Endothelial cell of umbilical vein (primary cell): Measurements from ENCODE around the gene AIDA. TPM values are rescaled to one million over a fixed set of nuclear protein-coding genes. Genes with fewer than 3 reads are reported as not detected.

Experiments
- BruUV-seq: library from RNA; stranded (reverse); fragments of 400-500 nt; replicated peaks from 2 replicates; lab custom pipeline; 2021; lab: Mats Ljungman, UMichigan
- CTCF ChIA-PET: fragments of 300-600, 350-600 bp; sonication (Branson Sonifier 250); formaldehyde crosslinking; loops from one replicate; lab custom pipeline; 2021; ENCODE audit warnings: antibody characterized with exemption, inconsistent platforms; lab: Charles Lee
- POLR2A ChIA-PET: fragments of 300-600, 350-600 bp; sonication (Branson Sonifier 250); formaldehyde crosslinking; loops from one replicate; lab custom pipeline; 2021; ENCODE audit warnings: antibody characterized with exemption, inconsistent platforms; lab: Charles Lee
- DNase-seq: peaks from one replicate; pipeline ENCODE4 v3.0.0-alpha.2; 2011; ENCODE audit warnings: low read depth, low spot score
- FAIRE-seq: peaks from 2 replicates; lab custom pipeline; 2011; peaks lifted over from hg19 to GRCh38; lab: Jason Lieb, UNC
- H2AFZ ChIP-seq: 2 replicates; pipeline ENCODE4 v1.6.0; 2012; ENCODE audit warnings: low read depth, low read length, control low read depth, inconsistent platforms
- H3K27ac ChIP-seq: 2 replicates; pipeline ENCODE4 v1.5.1; 2011; ENCODE audit warnings: low read depth, mild to moderate bottlenecking, control low read depth, low read length, moderate library complexity; ENCODE audit not compliant: insufficient read depth
- H3K27me3 ChIP-seq, 2 experiments: 2 replicates each; pipeline versions ENCODE4 v1.6.0 to v1.6.1; 2011; ENCODE audit warnings: low read length in 2 of 2, mixed read lengths in 1 of 2; ENCODE audit not compliant: control insufficient read depth in 2 of 2, insufficient read depth in 2 of 2
- H3K36me3 ChIP-seq, 2 experiments: 2 replicates in 1 of 2; 3 replicates in 1 of 2; pipeline ENCODE4 v1.5.1; 2011; ENCODE audit warnings: low read length in 2 of 2, mild to moderate bottlenecking in 1 of 2, moderate library complexity in 1 of 2; ENCODE audit not compliant: control insufficient read depth in 2 of 2, insufficient read depth in 2 of 2; ENCODE audit errors: extremely low read depth in 1 of 2
- H3K4me1 ChIP-seq: 3 replicates; pipeline ENCODE4 v1.5.1; 2011; ENCODE audit warnings: mild to moderate bottlenecking, low read length; ENCODE audit not compliant: control insufficient read depth, insufficient read depth; ENCODE audit errors: extremely low read depth
- H3K4me2 ChIP-seq: 2 replicates; pipeline ENCODE4 v1.6.1; 2011; ENCODE audit warnings: low read length, control low read depth, mixed read lengths; ENCODE audit not compliant: insufficient read depth
- H3K4me3 ChIP-seq, 3 experiments: fragments of 200-600 bp in 1 of 3; sonication (generic), shearing (Covaris generic) in 1 of 3; replicated peaks in 1 of 3; 2 replicates each; pipeline ENCODE4 v1.5.1; 2011 to 2016; ENCODE audit warnings: control low read depth in 3 of 3, low read length in 3 of 3, mild to moderate bottlenecking in 2 of 3, inconsistent platforms in 1 of 3, low read depth in 1 of 3, moderate library complexity in 1 of 3; ENCODE audit not compliant: insufficient read depth in 1 of 3
- H3K79me2 ChIP-seq: 2 replicates; pipeline ENCODE4 v1.6.0; 2012; ENCODE audit warnings: low read length, inconsistent platforms; ENCODE audit not compliant: control insufficient read depth, insufficient read depth
- H3K9ac ChIP-seq: replicated peaks from 2 replicates; pipeline ENCODE3; 2011; ENCODE audit warnings: low read length, control low read depth; ENCODE audit not compliant: insufficient read depth; ENCODE audit errors: extremely low read depth
- H3K9me1 ChIP-seq: replicated peaks from 3 replicates; pipeline ENCODE4 v1.6.0; 2011; ENCODE audit warnings: mild to moderate bottlenecking, low read length; ENCODE audit not compliant: control insufficient read depth, insufficient read depth; ENCODE audit errors: extremely low read depth
- H3K9me3 ChIP-seq: replicated peaks from 2 replicates; pipeline ENCODE4 v1.5.1; 2012; ENCODE audit warnings: low read length, inconsistent platforms; ENCODE audit not compliant: control insufficient read depth, insufficient read depth
- H4K20me1 ChIP-seq: replicated peaks from 2 replicates; pipeline ENCODE3; 2011; ENCODE audit warnings: mild to moderate bottlenecking, low read length; ENCODE audit not compliant: control insufficient read depth, insufficient read depth; ENCODE audit errors: extremely low read depth
- EZH2 ChIP-seq: IDR thresholded peaks from 2 replicates; pipeline ENCODE4 v1.6.1; 2012; ENCODE audit warnings: borderline replicate concordance, low read depth, mild to moderate bottlenecking, moderate library complexity, low read length, inconsistent platforms; ENCODE audit not compliant: severe bottlenecking
- FOS ChIP-seq: IDR thresholded peaks from 2 replicates; pipeline ENCODE4 v1.6.1; 2011; ENCODE audit warnings: mild to moderate bottlenecking, low read length, moderate library complexity, borderline replicate concordance; ENCODE audit not compliant: insufficient read depth
- GATA2 ChIP-seq: IDR thresholded peaks from 2 replicates; pipeline ENCODE4 v1.7.0; 2011; ENCODE audit warnings: low read depth, mild to moderate bottlenecking, moderate library complexity, mixed read lengths, low read length; ENCODE audit not compliant: insufficient read length, insufficient read depth
- JUN ChIP-seq: IDR thresholded peaks from 2 replicates; pipeline ENCODE4 v1.6.1; 2011; ENCODE audit warnings: borderline replicate concordance, low read depth; ENCODE audit not compliant: insufficient read length, insufficient read depth
- MAX ChIP-seq: IDR thresholded peaks from 2 replicates; pipeline ENCODE4 v1.6.1; 2011; ENCODE audit not compliant: insufficient read depth, insufficient read length
- MYC ChIP-seq: IDR thresholded peaks from one replicate; pipeline ENCODE4 v1.6.1; 2011; ENCODE audit warnings: mild to moderate bottlenecking, low read depth, low read length
- POLR2A ChIP-seq: IDR thresholded peaks from 2 replicates; pipeline ENCODE4 v1.6.1; 2012; ENCODE audit warnings: low read depth, mild to moderate bottlenecking, control low read depth, low read length
- POLR2AphosphoS5 ChIP-seq: IDR thresholded peaks from 2 replicates; pipeline ENCODE4 v1.6.1; 2012; ENCODE audit warnings: low read depth, mild to moderate bottlenecking, control low read depth, low read length, moderate library complexity; ENCODE audit not compliant: insufficient read depth
- dilution Hi-C: fragments of 300-500 bp; cut with MboI; formaldehyde crosslinking; loops from one replicate; pipeline ENCODE4 v1.15.0; 2019; ENCODE audit warnings: low sequenced_read_pairs; ENCODE audit not compliant: extremely low pct_ligation_motif_present
- intact Hi-C: fragments of 100-400 bp; cut with micrococcal nuclease; formaldehyde crosslinking; loops from one replicate; pipeline ENCODE4 v1.10.0; 2022
- polyA plus RNA-seq, 4 experiments: library from polyadenylated mRNA; depleted of rRNA in 3 of 4; stranded (reverse) in 3 of 4; unstranded in 1 of 4; fragments of >200 nt; gene quantifications; 2 replicates each; pipeline versions ENCODE4 v1.2.1 to v1.2.3, GENCODE V29; 2011 to 2012; ENCODE audit warnings: missing spikeins in 1 of 4
- total RNA-seq: library from RNA; stranded (reverse); gene quantifications from 2 replicates; pipeline ENCODE4 v1.2.3, GENCODE V29; 2021
- TF ChIP-seq, protein P1 (sequence below), 2 donors: IDR thresholded peaks; 1 replicate in 1 of 2; 2 replicates in 1 of 2; pipeline ENCODE4 v1.5.1; 2011; ENCODE audit warnings: low read length in 2 of 2, mild to moderate bottlenecking in 2 of 2, moderate library complexity in 2 of 2, control low read depth in 1 of 2, inconsistent platforms in 1 of 2, low read depth in 1 of 2; ENCODE audit not compliant: insufficient read depth in 1 of 2; ENCODE audit errors: extremely low read depth in 1 of 2

The AIDA gene
- total and polyA plus RNA-seq, 2 donors (not counting 3 experiments of a cell fraction or from before 2014, with no cell fraction given) = 32.8 to 75.4 TPM

DNA sequence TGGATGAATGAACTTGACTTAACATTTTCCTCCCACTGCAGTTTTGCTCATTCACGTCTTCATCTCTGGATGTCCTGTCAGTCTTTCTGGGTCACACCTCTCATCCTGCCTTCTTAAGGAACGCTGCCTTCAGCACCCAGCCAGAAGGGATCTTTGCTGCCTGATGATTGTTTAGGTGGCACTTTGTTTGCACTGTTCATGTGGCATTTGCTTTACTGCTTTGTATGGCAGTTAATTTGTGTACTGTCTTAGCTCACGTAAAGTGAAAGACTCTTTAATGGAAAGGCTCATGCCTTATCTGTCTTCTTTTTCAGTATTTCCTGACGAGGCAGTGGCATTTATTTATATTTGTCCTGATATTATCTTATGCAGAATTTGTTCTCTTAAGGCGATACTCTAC is 89.5 kb downstream of the AIDA start:
- H3K9ac ChIP-seq = no peak overlapping the region
- FAIRE-seq = no peak
- ChIA-PET CTCF (interaction anchor here (4.6 kb wide), 1 partner anchor 12 kb away, joined by 34 read pairs; no protein-coding TSS in a partner anchor), POLR2A (no interaction called here)
- BruUV-seq = no TSS peak
- no peak overlapping the region for H2AFZ ChIP-seq
- intact Hi-C loops = no loop called here
- peaks cover 0 to 4% of the 10 kb centered on the region in 2 experiments for H3K36me3 ChIP-seq
- no peak overlapping the region for H3K4me2 ChIP-seq
- H3K4me1 ChIP-seq = peaks cover 7% of the 10 kb centered on the region
- H3K79me2 ChIP-seq = peaks cover 4% of the 10 kb centered on the region
- TF ChIP-seq GATA2 (no peak), POLR2A (no peak)
- H3K27ac ChIP-seq = no peak overlapping the region
- no peaks in the 10 kb centered on the region for H3K9me3 ChIP-seq
- dilution Hi-C loops = no loop called here
- DNase-seq = no peak
- no peaks in the 10 kb centered on the region for H3K27me3 ChIP-seq
- no peaks in the 10 kb centered on the region for H3K9me1 ChIP-seq
- no peak overlapping the region for H3K4me3 ChIP-seq
- H4K20me1 ChIP-seq = no peaks in the 10 kb centered on the region

GRCh38 chr1:222620566-222620965 is 91.7 kb downstream of the AIDA start:
- ChIA-PET POLR2A (no interaction called here), CTCF (interaction anchor here (0.8 to 4.6 kb wide), 3 partner anchors 14 to 155 kb away, joined by 3 to 34 read pairs (median 12); no protein-coding TSS in a partner anchor)
- Histone ChIP-seq H3K36me3 (peaks cover 0 to 2% of the 10 kb centered on the region in 2 experiments), H3K27me3 (peaks cover 0 to 2% of the 10 kb centered on the region in 2 experiments), H3K27ac (no peak overlapping the region), H3K4me1 (peaks cover 7% of the 10 kb centered on the region), H3K9me1 (no peaks in the 10 kb centered on the region), H3K4me2 (no peak overlapping the region), H4K20me1 (no peaks in the 10 kb centered on the region), H2AFZ (no peak overlapping the region), H3K4me3 (no peak overlapping the region), H3K79me2 (peaks cover 4% of the 10 kb centered on the region), H3K9me3 (no peaks in the 10 kb centered on the region), H3K9ac (no peak overlapping the region)
- BruUV-seq = no TSS peak
- DNase-seq (no peak), FAIRE-seq (no peak)
- intact Hi-C loops = no loop called here
- TF ChIP-seq MAX (no peak), JUN (no peak), GATA2 (no peak), MYC (no peak), POLR2A (no peak), POLR2AphosphoS5 (no peak), FOS (no peak), EZH2 (no peak)
- TF ChIP-seq, protein P1, sequence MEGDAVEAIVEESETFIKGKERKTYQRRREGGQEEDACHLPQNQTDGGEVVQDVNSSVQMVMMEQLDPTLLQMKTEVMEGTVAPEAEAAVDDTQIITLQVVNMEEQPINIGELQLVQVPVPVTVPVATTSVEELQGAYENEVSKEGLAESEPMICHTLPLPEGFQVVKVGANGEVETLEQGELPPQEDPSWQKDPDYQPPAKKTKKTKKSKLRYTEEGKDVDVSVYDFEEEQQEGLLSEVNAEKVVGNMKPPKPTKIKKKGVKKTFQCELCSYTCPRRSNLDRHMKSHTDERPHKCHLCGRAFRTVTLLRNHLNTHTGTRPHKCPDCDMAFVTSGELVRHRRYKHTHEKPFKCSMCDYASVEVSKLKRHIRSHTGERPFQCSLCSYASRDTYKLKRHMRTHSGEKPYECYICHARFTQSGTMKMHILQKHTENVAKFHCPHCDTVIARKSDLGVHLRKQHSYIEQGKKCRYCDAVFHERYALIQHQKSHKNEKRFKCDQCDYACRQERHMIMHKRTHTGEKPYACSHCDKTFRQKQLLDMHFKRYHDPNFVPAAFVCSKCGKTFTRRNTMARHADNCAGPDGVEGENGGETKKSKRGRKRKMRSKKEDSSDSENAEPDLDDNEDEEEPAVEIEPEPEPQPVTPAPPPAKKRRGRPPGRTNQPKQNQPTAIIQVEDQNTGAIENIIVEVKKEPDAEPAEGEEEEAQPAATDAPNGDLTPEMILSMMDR (IDR thresholded peaks at IDR 0.05; ENCODE audit: extremely low read depth in 1 of 2, insufficient read depth in 1 of 2, low read depth in 1 of 2, low read length in 2 of 2) = no peak
- dilution Hi-C loops = no loop called here
